CD14-positive monocyte (primary cell): ENCODE data around the gene PLK5. TPM values are rescaled to one million over a fixed set of nuclear protein-coding genes. Genes with fewer than 3 reads are reported as not detected.

Experiments
- DNase-seq, 3 donors: peaks; one replicate each; pipeline ENCODE4 v3.0.0-alpha.2; 2011 to 2022
- H2AFZ ChIP-seq: 2 replicates; pipeline ENCODE4 v1.6.0; 2012; ENCODE audit warnings: mild to moderate bottlenecking, low read depth, low read length, inconsistent platforms; ENCODE audit not compliant: insufficient read depth, poor library complexity, severe bottlenecking
- H3K27ac ChIP-seq, 2 donors: 1 replicate in 1 of 2; 2 replicates in 1 of 2; pipeline ENCODE4 v1.5.1; 2012 to 2013; ENCODE audit warnings: low read length in 2 of 2, control low read depth in 1 of 2, inconsistent platforms in 1 of 2, low read depth in 1 of 2, mild to moderate bottlenecking in 1 of 2
- H3K27me3 ChIP-seq, 2 donors: one replicate each; pipeline versions ENCODE4 v1.6.0 to v1.6.1; 2011 to 2013; ENCODE audit warnings: low read length in 2 of 2; ENCODE audit not compliant: control insufficient read depth in 2 of 2, insufficient read depth in 2 of 2
- H3K36me3 ChIP-seq, 2 donors: replicated peaks in 1 of 2; 1 replicate in 1 of 2; 2 replicates in 1 of 2; pipeline versions ENCODE4 v1.5.1 to v1.6.1; 2012 to 2013; ENCODE audit warnings: low read length in 2 of 2, control low read depth in 1 of 2, inconsistent platforms in 1 of 2, mild to moderate bottlenecking in 1 of 2; ENCODE audit not compliant: insufficient read depth in 2 of 2, control insufficient read depth in 1 of 2
- H3K4me1 ChIP-seq, 2 donors: 1 replicate in 1 of 2; 2 replicates in 1 of 2; pipeline versions ENCODE4 v1.5.1 to v1.6.1; 2012 to 2013; ENCODE audit warnings: low read length in 2 of 2, control low read depth in 1 of 2, inconsistent platforms in 1 of 2, mild to moderate bottlenecking in 1 of 2, moderate library complexity in 1 of 2; ENCODE audit not compliant: insufficient read depth in 2 of 2, control insufficient read depth in 1 of 2
- H3K4me2 ChIP-seq: replicated peaks from 2 replicates; pipeline ENCODE3; 2012; ENCODE audit warnings: low read length, moderate library complexity, mild to moderate bottlenecking; ENCODE audit not compliant: poor library complexity, severe bottlenecking; ENCODE audit errors: extremely low read depth
- H3K4me3 ChIP-seq, 3 experiments: fragments of 200-600 bp in 1 of 3; sonication (generic) in 1 of 3; replicated peaks in 1 of 3; 1 replicate in 2 of 3; 2 replicates in 1 of 3; pipeline ENCODE4 v1.5.1; 2011 to 2013; ENCODE audit warnings: low read length in 3 of 3, mild to moderate bottlenecking in 3 of 3, control low read depth in 2 of 3, low read depth in 2 of 3, inconsistent platforms in 1 of 3, moderate library complexity in 1 of 3
- H3K79me2 ChIP-seq: 2 replicates; pipeline ENCODE4 v1.6.0; 2012; ENCODE audit warnings: mild to moderate bottlenecking, control low read depth, inconsistent platforms, low read length, moderate library complexity; ENCODE audit not compliant: insufficient read depth
- H3K9ac ChIP-seq: 2 replicates; pipeline ENCODE4 v1.6.0; 2017; ENCODE audit warnings: low read length, mild to moderate bottlenecking; ENCODE audit not compliant: insufficient read depth, poor library complexity, severe bottlenecking
- H3K9me3 ChIP-seq, 2 donors: replicated peaks in 1 of 2; 1 replicate in 1 of 2; 2 replicates in 1 of 2; pipeline versions ENCODE4 v1.5.1 to v1.6.1; 2012 to 2013; ENCODE audit warnings: low read length in 2 of 2, control low read depth in 1 of 2; ENCODE audit not compliant: control insufficient read depth in 1 of 2, insufficient read depth in 1 of 2
- H4K20me1 ChIP-seq: 2 replicates; pipeline ENCODE4 v1.6.0; 2012; ENCODE audit warnings: mild to moderate bottlenecking, low read length, control low read depth, moderate library complexity; ENCODE audit not compliant: insufficient read depth
- H3K27ac Mint-ChIP-seq, 7 donors: one replicate each; pipeline ENCODE4 v1.8.0; 2020; ENCODE audit warnings: mild to moderate bottlenecking in 7 of 7, mixed read lengths in 7 of 7, moderate library complexity in 6 of 7, inconsistent platforms in 2 of 7
- H3K27me3 Mint-ChIP-seq, 3 donors: one replicate each; pipeline ENCODE4 v1.8.0; 2021 to 2022; ENCODE audit warnings: low read depth in 3 of 3, mild to moderate bottlenecking in 3 of 3, mixed read lengths in 3 of 3, moderate library complexity in 3 of 3, inconsistent platforms in 1 of 3
- H3K36me3 Mint-ChIP-seq, 2 donors: one replicate each; pipeline ENCODE4 v1.8.0; 2020; ENCODE audit warnings: mixed read lengths in 2 of 2, inconsistent platforms in 1 of 2, mild to moderate bottlenecking in 1 of 2
- H3K4me1 Mint-ChIP-seq: one replicate; pipeline ENCODE4 v1.8.0; 2020; ENCODE audit warnings: mild to moderate bottlenecking, mixed read lengths
- H3K4me3 Mint-ChIP-seq, 2 donors: one replicate each; pipeline ENCODE4 v1.8.0; 2020; ENCODE audit warnings: mild to moderate bottlenecking in 2 of 2, mixed read lengths in 2 of 2, moderate library complexity in 1 of 2
- H3K9me3 Mint-ChIP-seq, 7 donors: one replicate each; pipeline ENCODE4 v1.8.0; 2020 to 2022; ENCODE audit warnings: mixed read lengths in 7 of 7, mild to moderate bottlenecking in 6 of 7, moderate library complexity in 6 of 7, inconsistent platforms in 2 of 7
- WGBS: methylation state at CpG from one replicate; pipeline ENCODE4 v1.1.5; 2013; ENCODE audit warnings: missing lambda C conversion rate; ENCODE audit not compliant: insufficient coverage; 5-methylcytosine and 5-hydroxymethylcytosine counted together
- intact Hi-C, 2 donors: fragments of 100-400 bp; cut with micrococcal nuclease; formaldehyde crosslinking; loops; one replicate each; pipeline versions ENCODE4 v1.15.0 to v1.15.1; 2023
- polyA plus RNA-seq, 3 donors: library from polyadenylated mRNA; depleted of rRNA in 1 of 3; unstranded in 2 of 3; stranded (reverse) in 1 of 3; fragments of 300-500 nt in 2 of 3; fragments of >200 nt in 1 of 3; fragmentation: Illumina TruSeq in 2 of 3; gene quantifications; 1 replicate in 2 of 3; 2 replicates in 1 of 3; pipeline ENCODE4 v1.2.3, GENCODE V29; 2012 to 2021
- TF ChIP-seq, protein P1 (sequence below): fragments of 200-600 bp; IDR thresholded peaks from one replicate; pipeline ENCODE4 v1.8.0; 2022; ENCODE audit warnings: antibody characterized with exemption, mild to moderate bottlenecking

PLK5 gene
- polyA plus RNA-seq, 3 donors, result not detected

DNA sequence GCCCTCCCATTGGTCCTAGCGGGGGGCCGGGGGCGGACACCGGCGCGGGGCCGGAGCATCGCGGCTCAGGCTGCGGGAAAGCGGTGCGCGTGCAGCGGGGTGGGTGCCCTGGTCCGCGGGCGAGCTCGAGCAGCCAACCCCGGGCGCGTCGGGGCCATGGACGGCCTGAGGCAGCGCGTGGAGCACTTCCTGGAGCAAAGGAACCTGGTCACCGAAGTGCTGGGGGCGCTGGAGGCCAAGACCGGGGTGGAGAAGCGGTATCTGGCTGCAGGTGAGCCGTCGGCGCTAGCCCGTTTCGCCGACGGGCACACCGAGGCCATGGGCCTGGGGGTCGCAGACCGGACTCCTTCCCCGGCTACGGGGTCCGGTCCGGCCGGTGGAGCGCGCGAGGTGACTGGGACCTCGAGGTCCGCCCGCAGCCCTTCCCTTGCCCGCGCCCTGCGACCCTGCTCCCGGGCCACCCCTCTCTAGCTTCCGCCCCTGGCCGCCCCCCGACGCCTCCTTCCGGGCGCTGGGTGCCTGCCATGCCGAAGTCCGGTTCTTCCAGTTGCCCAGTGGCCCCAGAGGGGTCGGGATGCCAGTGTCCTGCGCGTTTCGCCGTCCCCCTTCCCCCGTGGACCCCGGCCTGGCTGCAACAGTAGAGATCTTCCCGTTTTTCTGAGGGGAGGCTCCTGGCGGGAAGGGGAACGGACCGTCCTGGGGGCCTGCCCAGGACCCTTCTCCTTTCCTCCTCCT lies 32.6 kb upstream of the PLK5 start, which contains the start of gene REEP6:
Gene REEP6 (plus strand): TSS at position 68 of the 735 bp plus-strand sequence. CDS start 89 bp downstream, at position 157.
- Histone ChIP-seq H4K20me1 (no peaks in the 10 kb centered on the region), H2AFZ (peak within 1 kb of the TSS; percentile 91), H3K9me3 (no peaks in the 10 kb centered on the region), H3K4me2 (peak within 1 kb of the TSS; percentile 94), H3K4me1 (peaks cover 18 to 35% of the 10 kb centered on the region in 2 donors), H3K9ac (peak within 1 kb of the TSS; percentile 56), H3K36me3 (no peaks in the 10 kb centered on the region), H3K27me3 (peaks cover 0 to 21% of the 10 kb centered on the region in 2 donors), H3K27ac (peak within 1 kb of the TSS in 1 of 2 donors; percentile 17), H3K79me2 (no peaks in the 10 kb centered on the region), H3K4me3 (peak within 1 kb of the TSS; percentile 36 to 81 (median 54))
- peaks cover 9 to 30% (median 29%) of the 10 kb centered on the region in 3 donors for H3K27me3 Mint-ChIP-seq
- intact Hi-C loops, result loop anchor here in 1 of 2 donors (5.0 kb wide), 1 partner anchor 76 kb away; the partner anchor contains the start of gene MEX3D
- DNase-seq, result no peak
- H3K27ac Mint-ChIP-seq, result peak within 1 kb of the TSS; percentile 79 to 96 (median 92)
- H3K4me1 Mint-ChIP-seq, result peaks cover 20% of the 10 kb centered on the region
- TF ChIP-seq, protein P1, sequence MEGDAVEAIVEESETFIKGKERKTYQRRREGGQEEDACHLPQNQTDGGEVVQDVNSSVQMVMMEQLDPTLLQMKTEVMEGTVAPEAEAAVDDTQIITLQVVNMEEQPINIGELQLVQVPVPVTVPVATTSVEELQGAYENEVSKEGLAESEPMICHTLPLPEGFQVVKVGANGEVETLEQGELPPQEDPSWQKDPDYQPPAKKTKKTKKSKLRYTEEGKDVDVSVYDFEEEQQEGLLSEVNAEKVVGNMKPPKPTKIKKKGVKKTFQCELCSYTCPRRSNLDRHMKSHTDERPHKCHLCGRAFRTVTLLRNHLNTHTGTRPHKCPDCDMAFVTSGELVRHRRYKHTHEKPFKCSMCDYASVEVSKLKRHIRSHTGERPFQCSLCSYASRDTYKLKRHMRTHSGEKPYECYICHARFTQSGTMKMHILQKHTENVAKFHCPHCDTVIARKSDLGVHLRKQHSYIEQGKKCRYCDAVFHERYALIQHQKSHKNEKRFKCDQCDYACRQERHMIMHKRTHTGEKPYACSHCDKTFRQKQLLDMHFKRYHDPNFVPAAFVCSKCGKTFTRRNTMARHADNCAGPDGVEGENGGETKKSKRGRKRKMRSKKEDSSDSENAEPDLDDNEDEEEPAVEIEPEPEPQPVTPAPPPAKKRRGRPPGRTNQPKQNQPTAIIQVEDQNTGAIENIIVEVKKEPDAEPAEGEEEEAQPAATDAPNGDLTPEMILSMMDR, result no peak
- H3K9me3 Mint-ChIP-seq, result peaks cover 0 to 6% (median 0%) of the 10 kb centered on the region in 7 donors
- H3K4me3 Mint-ChIP-seq, result peak within 1 kb of the TSS; percentile 86 to 93
- H3K36me3 Mint-ChIP-seq, result no peaks in the 10 kb centered on the region
- WGBS, result 2% methylated on average over 68 of the region's 73 CpGs

DNA sequence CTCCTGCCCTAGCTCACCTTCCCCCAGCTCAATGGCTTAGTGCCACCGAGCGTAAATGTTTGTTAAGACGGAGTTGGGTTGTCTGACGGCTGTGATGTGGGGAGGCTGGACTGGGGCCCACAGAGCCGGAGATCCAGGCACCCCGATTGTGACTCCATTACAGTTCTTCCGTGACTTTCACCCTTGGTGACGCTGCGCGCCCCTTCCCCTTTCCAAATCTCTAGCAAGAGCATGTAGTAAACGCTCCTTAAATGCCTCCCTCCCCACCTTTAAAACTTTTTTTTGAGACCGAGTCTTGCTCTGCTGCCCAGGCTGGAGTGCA lies 32.1 kb upstream of the PLK5 start:
- H3K27ac Mint-ChIP-seq, result peak overlapping the region in 4 of 7 donors; percentile 18 to 71 (median 40)

More for the DNA sequence above, 32.1 kb upstream of the PLK5 start:
- Histone ChIP-seq H3K27me3 (peaks cover 0 to 21% of the 10 kb centered on the region in 2 donors), H3K27ac (no peak overlapping the region), H3K4me2 (peak overlapping the region; percentile 94), H3K9me3 (no peaks in the 10 kb centered on the region), H4K20me1 (no peaks in the 10 kb centered on the region), H3K79me2 (no peaks in the 10 kb centered on the region), H3K4me1 (peaks cover 18 to 35% of the 10 kb centered on the region in 2 donors), H3K36me3 (no peaks in the 10 kb centered on the region), H2AFZ (peak overlapping the region; percentile 79), H3K9ac (no peak overlapping the region), H3K4me3 (peak overlapping the region in 1 of 3 experiments; percentile 81)
- Mint-ChIP-seq H3K9me3 (peaks cover 0 to 6% (median 0%) of the 10 kb centered on the region in 7 donors), H3K4me1 (peaks cover 20% of the 10 kb centered on the region), H3K36me3 (no peaks in the 10 kb centered on the region), H3K27me3 (peaks cover 13 to 30% (median 29%) of the 10 kb centered on the region in 3 donors), H3K4me3 (peak overlapping the region; percentile 62 to 84)
- TF ChIP-seq, protein P1, result no peak
- 82% methylated on average over 9 of the region's 12 CpGs for WGBS
- no peak for DNase-seq
- intact Hi-C loops, result loop anchor here in 1 of 2 donors (5.0 kb wide), 1 partner anchor 75 kb away; the partner anchor contains the start of gene MEX3D
